GM21529 (cell line): ENCODE data around the gene ARF3.
A peak's percentile ranks its signal among the peaks of the same experiment; 100 is the strongest.

Experiments used
- ATAC-seq: cut with Tn5 transposase; IDR thresholded peaks from one replicate; pipeline ENCODE4 v1.9.1; 2021; ENCODE audit not compliant: unreplicated experiment

Gene ARF3

GRCh38 chr12:48982397-48983080, 25.3 kb upstream of the ARF3 start:
- ATAC-seq, result no peak

DNA sequence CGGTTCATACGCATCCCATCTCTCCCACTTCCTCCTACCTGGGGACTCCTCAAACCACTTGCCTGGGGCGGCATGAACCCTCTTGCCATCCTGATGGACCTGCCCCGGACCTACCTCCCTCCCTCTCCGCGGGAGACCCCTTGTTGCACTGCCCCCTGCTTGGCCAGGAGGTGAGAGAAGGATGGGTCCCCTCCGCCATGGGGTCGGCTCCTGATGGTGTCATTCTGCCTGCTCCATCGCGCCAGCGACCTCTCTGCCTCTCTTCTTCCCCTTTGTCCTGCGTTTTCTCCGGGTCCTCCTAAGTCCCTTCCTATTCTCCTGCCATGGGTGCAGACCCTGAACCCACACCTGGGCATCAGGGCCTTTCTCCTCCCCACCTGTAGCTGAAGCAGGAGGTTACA, 24.5 kb upstream of the ARF3 start:
- no peak for ATAC-seq

DNA sequence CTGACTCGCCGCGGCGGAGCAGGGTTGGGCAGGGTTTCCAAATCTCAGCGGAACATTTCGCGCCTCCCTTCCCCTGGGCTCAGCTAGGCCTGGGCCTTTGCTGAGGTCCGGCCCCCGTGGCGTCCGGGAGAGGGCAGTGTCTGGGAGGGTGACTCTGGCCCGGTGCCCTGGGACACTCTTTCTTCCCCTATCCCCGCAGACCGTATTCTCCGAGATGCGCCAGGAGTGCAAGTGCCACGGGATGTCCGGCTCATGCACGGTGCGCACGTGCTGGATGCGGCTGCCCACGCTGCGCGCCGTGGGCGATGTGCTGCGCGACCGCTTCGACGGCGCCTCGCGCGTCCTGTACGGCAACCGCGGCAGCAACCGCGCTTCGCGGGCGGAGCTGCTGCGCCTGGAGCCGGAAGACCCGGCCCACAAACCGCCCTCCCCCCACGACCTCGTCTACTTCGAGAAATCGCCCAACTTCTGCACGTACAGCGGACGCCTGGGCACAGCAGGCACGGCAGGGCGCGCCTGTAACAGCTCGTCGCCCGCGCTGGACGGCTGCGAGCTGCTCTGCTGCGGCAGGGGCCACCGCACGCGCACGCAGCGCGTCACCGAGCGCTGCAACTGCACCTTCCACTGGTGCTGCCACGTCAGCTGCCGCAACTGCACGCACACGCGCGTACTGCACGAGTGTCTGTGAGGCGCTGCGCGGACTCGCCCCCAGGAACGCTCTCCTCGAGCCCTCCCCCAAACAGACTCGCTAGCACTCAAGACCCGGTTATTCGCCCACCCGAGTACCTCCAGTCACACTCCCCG, 23.9 kb upstream of the ARF3 start:
- ATAC-seq, result no peak

DNA sequence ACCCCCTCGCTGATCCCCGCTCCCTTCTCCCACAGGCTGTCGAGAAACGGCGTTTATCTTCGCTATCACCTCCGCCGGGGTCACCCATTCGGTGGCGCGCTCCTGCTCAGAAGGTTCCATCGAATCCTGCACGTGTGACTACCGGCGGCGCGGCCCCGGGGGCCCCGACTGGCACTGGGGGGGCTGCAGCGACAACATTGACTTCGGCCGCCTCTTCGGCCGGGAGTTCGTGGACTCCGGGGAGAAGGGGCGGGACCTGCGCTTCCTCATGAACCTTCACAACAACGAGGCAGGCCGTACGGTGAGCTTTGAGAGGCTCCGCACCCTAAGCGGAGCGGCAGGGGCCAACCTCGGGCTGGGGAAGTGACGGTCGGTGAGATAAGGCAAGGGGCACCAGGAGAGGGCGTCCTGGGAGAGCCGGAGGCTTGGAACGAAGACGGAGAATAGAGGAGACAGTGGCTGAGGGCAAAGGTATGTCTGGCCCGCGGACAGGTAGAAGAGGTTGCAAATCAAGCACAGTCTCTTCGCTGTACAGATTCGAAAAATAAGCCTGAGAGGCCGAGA, 23.2 kb upstream of the ARF3 start:
- no peak for ATAC-seq

GRCh38 chr12:48979602-48980388, 22.5 kb upstream of the ARF3 start:
- ATAC-seq, result no peak

DNA sequence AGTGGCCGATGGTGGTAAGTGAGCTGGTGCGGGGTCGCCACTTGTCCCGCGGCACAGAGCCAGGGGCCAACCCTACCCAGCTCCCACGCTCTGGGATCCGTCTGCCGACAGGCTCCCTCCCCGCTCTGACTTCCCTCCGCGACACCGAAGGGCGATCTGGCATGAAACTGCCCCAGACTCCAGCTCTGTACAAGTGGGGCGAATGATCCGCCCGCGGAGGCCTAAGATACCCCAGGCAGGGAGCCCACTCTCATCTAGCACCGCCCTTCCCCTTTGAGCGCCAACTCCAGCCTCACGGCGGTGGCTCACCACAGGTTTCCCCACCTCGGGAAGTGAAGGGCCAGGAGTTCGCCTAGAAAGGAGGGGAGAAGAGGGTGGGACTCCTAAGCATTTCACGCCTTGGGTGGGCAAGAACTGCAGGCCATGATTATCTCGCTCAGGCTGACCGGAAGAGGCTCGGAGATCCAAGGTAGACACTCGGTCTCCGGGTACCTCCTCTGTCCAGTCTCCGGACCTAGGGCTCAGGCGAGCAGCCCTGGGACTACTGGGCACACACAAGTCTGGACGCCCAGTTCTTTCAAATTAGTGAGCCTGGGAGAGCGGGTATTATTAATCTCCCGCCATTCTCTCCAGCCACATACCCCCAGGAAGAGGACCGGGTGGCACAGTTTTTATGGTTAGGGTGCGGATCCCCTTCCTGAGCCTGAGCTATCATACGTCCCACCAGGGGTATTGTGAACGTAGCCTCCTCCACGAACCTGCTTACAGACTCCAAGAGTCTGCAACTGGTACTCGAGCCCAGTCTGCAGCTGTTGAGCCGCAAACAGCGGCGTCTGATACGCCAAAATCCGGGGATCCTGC, 21.7 kb upstream of the ARF3 start:
- ATAC-seq, result no peak

DNA sequence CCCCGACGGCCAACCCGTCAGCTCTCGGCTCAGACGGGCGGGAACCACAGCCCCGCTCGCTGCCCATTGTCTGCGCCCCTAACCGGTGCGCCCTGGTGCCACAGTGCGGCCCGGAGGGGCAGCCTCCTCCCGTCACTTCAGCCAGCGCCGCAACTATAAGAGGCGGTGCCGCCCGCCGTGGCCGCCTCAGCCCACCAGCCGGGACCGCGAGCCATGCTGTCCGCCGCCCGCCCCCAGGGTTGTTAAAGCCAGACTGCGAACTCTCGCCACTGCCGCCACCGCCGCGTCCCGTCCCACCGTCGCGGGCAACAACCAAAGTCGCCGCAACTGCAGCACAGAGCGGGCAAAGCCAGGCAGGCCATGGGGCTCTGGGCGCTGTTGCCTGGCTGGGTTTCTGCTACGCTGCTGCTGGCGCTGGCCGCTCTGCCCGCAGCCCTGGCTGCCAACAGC, 21.0 kb upstream of the ARF3 start, which contains the start of gene WNT1:
WNT1 (plus strand) TSS at position 32 of the 450 bp plus-strand sequence; CDS start at position 361, 329 bp downstream.
- ATAC-seq, result peak; percentile 19

DNA sequence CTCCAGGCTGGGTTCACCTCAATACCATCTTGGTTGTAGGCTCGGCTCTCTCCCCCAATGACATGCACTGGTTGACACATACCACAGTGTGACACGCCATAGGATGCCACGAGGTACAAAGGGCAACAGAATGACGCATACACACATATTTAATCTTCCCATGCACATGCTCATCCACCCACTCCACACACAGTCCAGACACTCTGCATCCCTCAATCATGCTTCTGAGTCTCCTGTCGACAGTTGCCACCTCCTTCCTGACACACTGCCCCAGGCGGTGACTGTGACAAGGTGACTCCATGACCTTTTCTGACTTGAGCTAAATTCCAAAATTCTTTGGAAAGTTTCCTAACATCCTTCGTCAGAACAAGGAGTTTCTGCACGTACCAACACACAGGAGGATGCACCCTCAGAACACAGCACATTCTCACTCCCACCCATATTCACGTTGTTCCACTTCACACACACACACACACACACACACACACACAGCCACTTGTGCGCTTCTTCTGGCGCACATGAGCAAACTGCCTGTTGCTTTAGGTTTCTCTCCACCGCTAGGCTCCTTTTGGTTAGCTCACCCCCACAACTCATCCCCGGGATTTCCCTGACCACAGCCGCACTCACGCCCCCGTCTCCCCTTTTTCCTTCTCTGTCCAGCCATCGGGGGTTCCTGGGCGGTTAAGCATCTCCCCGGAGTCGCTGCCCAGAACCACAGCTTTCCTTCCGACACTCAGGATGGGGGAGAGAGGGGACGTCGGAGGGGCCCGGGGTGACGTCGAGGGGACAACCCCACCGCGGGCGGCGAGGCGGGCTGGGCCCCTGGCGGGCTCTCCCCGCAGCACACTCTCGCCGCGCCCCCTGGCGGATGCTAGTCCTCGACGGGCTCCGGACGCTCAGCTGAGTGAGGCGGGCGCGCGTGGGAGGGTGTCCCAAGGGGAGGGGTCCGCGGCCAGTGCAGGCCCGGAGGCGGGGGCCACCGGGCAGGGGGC, 20.3 kb upstream of the ARF3 start:
- peak; percentile 49 for ATAC-seq

GRCh38 chr12:48973941-48974673, 16.8 kb upstream of the ARF3 start:
- ATAC-seq, result no peak

- no peak for ATAC-seq
Measured at GRCh38 chr12:48973531-48973930, 16.2 kb upstream of the ARF3 start.

DNA sequence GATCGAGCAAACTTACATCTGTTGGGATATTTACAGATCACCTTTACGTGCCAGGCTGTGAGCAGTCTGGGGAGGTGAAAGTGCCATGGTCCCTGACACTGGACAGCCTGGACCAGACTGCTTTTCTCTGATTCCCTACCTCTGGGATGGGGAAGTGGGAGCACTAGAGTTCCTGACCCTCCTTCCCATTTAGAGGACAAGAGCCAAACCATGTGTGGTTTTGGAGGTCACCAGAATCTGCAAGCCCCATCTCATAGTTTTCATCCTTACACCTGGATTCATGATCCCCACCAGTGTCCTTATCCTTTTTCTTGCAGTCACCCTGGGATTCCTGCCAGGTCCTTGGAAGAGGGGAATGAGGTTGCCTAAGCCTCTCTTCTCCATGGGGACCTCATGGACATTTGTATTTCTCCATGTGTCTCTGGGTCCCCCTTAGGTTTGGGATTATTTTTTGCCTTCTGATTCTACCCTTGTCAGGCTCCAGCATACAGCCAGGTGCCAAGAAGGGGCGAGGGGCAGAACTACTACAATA, 15.7 kb upstream of the ARF3 start:
- ATAC-seq, result no peak

GRCh38 chr12:48972213-48972951, 15.1 kb upstream of the ARF3 start:
- ATAC-seq, result no peak

GRCh38 chr12:48970702-48971334, 13.5 kb upstream of the ARF3 start:
- no peak for ATAC-seq

GRCh38 chr12:48969833-48970701, 12.8 kb upstream of the ARF3 start:
- ATAC-seq, result no peak

GRCh38 chr12:48969160-48969771, 12.0 kb upstream of the ARF3 start:
- no peak for ATAC-seq

GRCh38 chr12:48968467-48968866, 11.2 kb upstream of the ARF3 start:
- ATAC-seq, result no peak
